AG09309 (cell line): Measurements from ENCODE around the gene FOXN3.

Source experiments
- DNase-seq: peaks from one replicate; pipeline ENCODE4 v3.0.0-alpha.2; 2010; ENCODE audit warnings: low read depth
- H3K4me3 ChIP-seq: 2 replicates; pipeline ENCODE4 v1.5.1; 2011; ENCODE audit warnings: mild to moderate bottlenecking, low read depth, low read length, moderate library complexity; ENCODE audit not compliant: control insufficient read depth
- TF ChIP-seq, protein P1 (sequence below): IDR thresholded peaks from 2 replicates; pipeline ENCODE4 v1.5.1; 2011; ENCODE audit warnings: mild to moderate bottlenecking, low read depth, low read length, inconsistent platforms; ENCODE audit not compliant: insufficient read depth, control insufficient read depth; ENCODE audit errors: missing control alignments

Gene FOXN3

DNA sequence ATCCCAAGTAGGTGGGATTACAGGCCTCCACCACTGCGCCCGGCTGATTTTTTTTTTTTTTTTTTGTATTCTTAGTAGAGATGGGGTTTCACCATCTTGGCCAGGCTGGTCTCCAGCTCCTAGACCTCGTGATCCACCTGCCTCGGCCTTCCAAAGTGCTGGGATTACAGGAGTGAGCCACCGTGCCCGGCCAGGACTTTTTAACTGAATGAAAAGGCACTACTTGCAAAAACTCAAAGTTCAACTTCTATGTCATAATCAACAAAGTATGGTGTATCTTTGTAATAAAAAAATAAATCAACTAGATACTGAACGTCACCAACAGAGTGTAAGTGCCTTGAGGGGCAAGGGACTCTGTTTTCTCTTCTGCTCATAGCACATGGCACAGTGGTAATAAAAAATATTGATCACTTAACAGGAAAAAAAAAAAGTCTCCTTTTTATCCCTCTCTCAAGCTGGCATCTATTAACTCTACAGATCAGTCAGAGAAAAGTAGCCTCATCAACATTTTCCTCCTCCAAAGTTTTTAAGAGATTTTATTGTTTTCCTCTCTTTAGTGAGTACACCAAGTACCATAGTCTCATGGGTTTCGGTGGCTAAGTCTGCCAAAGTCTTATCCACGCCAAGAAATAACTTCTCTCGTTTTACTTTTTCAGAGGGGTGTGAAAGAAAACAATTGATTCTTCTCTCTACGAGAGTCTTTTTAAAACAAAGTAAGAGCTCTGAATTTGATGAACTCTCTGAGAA is 10.6 kb upstream of the FOXN3 start:
- no peak for DNase-seq
- TF ChIP-seq, protein P1, sequence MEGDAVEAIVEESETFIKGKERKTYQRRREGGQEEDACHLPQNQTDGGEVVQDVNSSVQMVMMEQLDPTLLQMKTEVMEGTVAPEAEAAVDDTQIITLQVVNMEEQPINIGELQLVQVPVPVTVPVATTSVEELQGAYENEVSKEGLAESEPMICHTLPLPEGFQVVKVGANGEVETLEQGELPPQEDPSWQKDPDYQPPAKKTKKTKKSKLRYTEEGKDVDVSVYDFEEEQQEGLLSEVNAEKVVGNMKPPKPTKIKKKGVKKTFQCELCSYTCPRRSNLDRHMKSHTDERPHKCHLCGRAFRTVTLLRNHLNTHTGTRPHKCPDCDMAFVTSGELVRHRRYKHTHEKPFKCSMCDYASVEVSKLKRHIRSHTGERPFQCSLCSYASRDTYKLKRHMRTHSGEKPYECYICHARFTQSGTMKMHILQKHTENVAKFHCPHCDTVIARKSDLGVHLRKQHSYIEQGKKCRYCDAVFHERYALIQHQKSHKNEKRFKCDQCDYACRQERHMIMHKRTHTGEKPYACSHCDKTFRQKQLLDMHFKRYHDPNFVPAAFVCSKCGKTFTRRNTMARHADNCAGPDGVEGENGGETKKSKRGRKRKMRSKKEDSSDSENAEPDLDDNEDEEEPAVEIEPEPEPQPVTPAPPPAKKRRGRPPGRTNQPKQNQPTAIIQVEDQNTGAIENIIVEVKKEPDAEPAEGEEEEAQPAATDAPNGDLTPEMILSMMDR, result no peak

DNA sequence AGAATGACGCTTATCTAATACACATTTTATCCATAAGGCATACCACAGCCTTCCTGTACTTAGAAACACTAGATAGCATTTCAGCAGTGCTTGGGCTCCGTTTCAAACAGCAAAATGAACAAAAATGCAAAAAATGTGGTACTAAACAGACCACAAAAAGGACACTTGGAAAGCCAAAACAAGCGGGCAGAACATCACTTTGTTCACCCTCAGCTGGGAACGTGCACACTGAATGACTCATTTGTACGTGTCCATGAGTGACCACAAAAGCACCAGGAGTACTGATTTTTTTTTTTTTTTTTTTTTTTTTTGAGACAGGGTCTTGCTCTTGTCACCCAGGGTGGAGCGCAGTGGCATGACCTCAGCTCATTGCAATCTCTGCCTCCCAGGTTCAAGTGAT is 8.9 kb upstream of the FOXN3 start:
- peak; percentile 94 for DNase-seq
- no peak overlapping the region for H3K4me3 ChIP-seq
- TF ChIP-seq, protein P1, result no peak

More for the DNA sequence above, 10.6 kb upstream of the FOXN3 start:
- H3K4me3 ChIP-seq, result no peak overlapping the region

DNA sequence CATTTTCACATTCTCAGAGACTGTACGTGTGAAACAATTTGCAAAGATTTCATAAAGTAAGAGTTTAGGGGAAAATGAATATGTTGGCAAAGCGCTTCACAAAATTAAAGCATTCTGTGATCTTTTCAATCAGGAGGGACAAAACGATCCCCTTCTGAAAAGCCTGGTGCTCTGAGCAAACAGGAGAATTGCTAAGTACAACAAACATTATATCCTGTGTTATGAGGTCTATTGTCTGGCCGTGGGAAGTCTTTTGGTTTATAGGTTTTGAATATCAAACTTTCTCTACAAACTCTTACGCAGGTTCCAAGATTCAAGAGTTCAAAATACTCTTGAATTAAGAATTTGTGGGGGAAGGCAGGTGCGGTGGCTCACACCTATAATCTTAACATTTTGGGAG is 7.2 kb upstream of the FOXN3 start:
- no peak overlapping the region for H3K4me3 ChIP-seq
- no peak for DNase-seq
- TF ChIP-seq, protein P1, result no peak

DNA sequence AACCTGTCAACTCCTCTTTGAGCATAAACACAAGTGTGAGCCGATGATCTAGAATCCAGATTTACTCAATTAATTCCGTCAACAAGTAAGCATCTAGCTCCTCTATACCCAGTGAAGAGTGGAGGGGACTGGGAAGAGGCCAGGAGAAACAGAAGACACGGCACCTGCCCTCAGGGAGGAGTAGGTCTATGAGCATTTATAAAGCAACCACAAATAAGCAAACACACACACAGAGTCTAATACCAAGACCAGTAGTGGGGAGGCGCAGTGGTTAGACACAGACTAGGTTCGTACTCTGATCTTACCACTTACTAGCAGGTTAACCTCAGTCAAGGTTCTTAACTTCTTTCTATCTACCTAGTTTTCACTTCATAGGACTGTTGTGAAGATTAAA is 5.9 kb upstream of the FOXN3 start:
- no peak overlapping the region for H3K4me3 ChIP-seq
- TF ChIP-seq, protein P1, result no peak
- no peak for DNase-seq

DNA sequence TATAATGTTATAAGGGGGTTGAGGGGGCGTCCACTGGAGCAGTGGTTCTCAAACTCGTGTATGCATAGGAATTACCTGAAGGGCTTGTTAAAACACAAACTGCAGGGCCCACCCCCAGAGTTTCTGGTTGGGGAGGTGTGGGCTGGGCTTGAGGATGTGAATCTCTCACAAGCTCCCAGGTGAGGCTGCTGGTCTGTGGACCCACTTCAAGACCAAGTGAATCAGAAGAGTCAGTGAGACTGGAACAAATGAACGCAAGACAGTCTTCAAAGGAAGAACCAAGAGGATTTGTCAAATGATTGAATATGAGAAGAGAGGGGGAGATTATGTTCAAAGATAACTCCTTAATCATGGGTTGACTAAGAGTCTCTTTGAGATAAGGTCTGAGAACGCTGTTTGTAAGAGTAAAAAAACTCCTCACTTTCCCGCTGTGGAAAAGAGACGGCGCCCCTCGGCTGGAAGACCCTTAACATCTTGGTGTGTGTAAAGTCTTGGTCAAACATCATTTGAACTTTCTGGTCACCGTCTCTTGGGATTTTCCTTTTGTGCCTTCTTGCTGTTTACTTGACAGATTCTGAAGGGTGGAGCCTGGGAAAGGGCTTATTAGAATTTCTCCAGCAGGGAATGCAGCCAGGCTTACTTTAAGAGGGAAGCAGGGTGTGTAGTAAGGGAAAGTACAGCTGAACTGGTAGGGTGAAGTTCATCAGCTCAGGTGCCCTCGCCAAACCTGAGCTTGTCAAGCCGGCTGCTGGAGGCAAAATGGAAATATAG is 5.3 kb upstream of the FOXN3 start:
- H3K4me3 ChIP-seq, result no peak overlapping the region
- TF ChIP-seq, protein P1, result no peak
- no peak for DNase-seq

DNA sequence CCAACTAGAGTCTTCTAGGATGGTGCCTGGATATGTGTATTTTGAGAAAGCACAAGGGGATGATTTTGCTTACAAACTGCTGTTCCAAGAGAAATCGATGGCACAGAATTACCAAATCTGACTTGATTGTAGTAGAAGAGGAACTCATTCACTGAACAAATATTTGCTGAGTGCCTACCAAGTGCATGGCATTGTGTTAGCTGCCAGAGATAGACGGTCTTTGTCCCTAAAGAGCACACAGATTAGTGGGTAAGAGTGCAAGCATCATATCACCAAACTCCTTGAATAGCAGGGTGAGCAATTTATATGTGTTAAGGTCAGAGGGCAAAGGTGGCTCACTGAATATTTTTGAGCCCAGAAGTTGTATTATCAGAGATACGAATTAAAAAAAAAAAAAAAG is 3.5 kb upstream of the FOXN3 start:
- no peak for DNase-seq
- no peak overlapping the region for H3K4me3 ChIP-seq
- TF ChIP-seq, protein P1, result no peak
